ENCODE results near the gene OTC. TPM values are rescaled to one million over a fixed set of nuclear protein-coding genes. Genes with fewer than 3 reads are reported as not detected.

The OTC gene
- total and polyA plus RNA-seq, 5 experiments from 2014 or later, result not detected

DNA sequence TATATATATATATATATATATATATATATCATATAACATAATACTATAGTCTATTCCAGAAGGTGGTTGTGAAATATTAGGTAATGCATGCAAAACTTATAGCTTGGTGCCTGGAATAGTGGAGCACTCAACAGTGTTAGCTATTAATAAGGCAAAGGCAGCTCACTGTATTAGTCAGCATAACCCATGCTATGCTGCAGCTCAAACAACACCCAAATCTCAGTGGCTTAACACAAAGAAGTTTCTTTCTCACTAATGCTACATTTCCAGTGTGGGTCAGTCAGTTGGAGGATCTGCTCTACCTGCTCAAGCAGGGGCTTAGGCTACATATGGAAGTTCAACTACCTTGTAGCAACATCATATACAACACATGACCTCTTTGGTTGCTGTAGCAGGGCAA lies 19.9 kb upstream of the OTC start:
- ATAC-seq (no peak), DNase-seq (no peak)
- Mint-ChIP-seq H3K4me3 (no peak overlapping the region), H3K36me3 (no peaks in the 10 kb centered on the region), H3K27ac (no peak overlapping the region), H3K9me3 (no peaks in the 10 kb centered on the region), H3K4me1 (peaks cover 2 to 15% (median 10%) of the 10 kb centered on the region in 4 donors), H3K27me3 (peaks cover 0 to 3% (median 0%) of the 10 kb centered on the region in 5 donors)
- POLR2A ChIA-PET, result no interaction called here

DNA sequence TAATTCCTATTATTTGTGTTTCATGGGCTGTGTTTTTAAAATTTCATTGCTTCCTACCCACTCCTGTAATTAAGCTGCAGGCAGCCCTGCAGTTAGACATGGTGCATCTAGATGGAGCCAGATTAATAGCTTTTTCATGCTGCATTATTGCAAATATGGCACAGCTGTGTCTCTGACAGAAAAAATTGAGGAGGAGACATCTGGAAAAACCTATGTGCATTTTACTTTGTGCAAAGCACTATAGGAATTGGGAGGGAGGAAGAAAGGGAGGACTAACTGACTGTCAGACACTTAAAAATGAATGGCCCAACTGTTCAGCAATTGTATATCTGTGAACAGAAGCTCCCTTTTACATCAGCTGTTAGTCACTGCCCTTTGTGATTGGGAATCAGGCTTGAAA lies 17.0 kb upstream of the OTC start:
- peaks cover 0 to 3% (median 0%) of the 10 kb centered on the region in 4 donors for H3K4me1 Mint-ChIP-seq
- POLR2A ChIA-PET, result no interaction called here
- H3K36me3 Mint-ChIP-seq, result no peaks in the 10 kb centered on the region
- H3K27me3 Mint-ChIP-seq, result peaks cover 0 to 4% (median 0%) of the 10 kb centered on the region in 5 donors
- no peak overlapping the region for H3K27ac Mint-ChIP-seq
- ATAC-seq (no peak), DNase-seq (no peak)
- H3K4me3 Mint-ChIP-seq, result no peak overlapping the region
- H3K9me3 Mint-ChIP-seq, result no peaks in the 10 kb centered on the region

DNA sequence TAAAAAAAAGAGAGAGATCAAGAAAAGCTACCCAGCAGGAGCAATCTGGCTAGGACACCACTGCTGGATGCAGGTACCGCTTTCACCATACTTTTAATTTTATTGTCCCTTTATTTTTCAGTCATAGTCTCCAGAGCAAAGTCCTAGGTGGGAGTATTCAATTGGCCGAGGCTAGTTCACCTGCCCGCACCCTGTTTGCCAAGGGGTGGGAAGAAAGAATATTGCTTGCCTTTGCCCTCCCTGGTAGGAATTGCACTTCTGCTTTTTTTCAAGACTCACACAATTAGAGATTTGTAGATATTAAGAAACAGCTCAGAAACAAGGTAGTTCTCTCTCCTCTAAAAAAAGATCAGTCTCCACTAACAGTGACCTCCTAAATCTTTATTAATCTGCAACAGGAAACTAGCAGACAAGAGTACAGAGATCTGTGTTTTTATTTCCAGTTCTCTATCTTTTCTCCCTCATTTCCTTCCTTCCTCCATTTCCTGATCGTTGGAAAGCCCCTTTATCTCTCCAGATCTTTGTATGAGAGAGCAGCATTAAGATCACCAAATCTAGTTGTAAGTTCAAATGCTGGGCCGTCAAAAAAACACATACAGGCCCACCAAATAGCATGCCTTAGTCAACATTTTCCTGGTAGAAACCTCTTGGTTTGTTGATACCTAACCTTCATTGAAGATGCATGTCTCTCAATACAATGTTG lies 15.7 kb upstream of the OTC start:
- no peak overlapping the region for H3K27ac Mint-ChIP-seq
- no peaks in the 10 kb centered on the region for H3K36me3 Mint-ChIP-seq
- DNase-seq (no peak), ATAC-seq (no peak)
- no peak overlapping the region for H3K4me3 Mint-ChIP-seq
- H3K27me3 Mint-ChIP-seq, result peaks cover 0 to 4% (median 0%) of the 10 kb centered on the region in 5 donors
- POLR2A ChIA-PET, result no interaction called here
- peaks cover 0 to 3% (median 0%) of the 10 kb centered on the region in 4 donors for H3K4me1 Mint-ChIP-seq
- peaks cover 0 to 2% (median 0%) of the 10 kb centered on the region in 9 donors for H3K9me3 Mint-ChIP-seq

DNA sequence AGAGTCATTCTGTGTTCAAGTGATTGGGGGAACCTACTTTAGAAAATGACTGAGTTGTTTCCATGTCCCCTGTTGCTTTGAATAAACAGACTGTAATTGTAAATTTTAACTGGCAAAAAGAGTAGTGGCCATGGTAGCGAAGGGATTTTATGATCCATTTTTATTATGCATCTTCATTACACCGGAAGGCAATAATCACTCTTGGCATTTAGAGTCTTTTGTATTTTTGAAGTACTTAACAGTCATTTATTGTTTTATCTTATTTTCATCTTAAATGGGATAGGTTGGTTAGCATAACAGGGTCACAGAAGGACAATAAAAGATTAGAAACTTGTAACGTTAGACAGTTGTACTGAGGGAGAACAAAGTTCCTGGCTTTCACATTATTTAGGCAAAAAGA lies 11.0 kb upstream of the OTC start:
- H3K27ac Mint-ChIP-seq, result no peak overlapping the region
- peaks cover 0 to 2% (median 0%) of the 10 kb centered on the region in 4 donors for H3K4me1 Mint-ChIP-seq
- DNase-seq, result no peak
- peaks cover 0 to 6% (median 1%) of the 10 kb centered on the region in 5 donors for H3K27me3 Mint-ChIP-seq
- no peak for ATAC-seq
- no peak overlapping the region for H3K4me3 Mint-ChIP-seq
- peaks cover 0 to 2% (median 0%) of the 10 kb centered on the region in 9 donors for H3K9me3 Mint-ChIP-seq
- POLR2A ChIA-PET, result no interaction called here
- no peaks in the 10 kb centered on the region for H3K36me3 Mint-ChIP-seq

DNA sequence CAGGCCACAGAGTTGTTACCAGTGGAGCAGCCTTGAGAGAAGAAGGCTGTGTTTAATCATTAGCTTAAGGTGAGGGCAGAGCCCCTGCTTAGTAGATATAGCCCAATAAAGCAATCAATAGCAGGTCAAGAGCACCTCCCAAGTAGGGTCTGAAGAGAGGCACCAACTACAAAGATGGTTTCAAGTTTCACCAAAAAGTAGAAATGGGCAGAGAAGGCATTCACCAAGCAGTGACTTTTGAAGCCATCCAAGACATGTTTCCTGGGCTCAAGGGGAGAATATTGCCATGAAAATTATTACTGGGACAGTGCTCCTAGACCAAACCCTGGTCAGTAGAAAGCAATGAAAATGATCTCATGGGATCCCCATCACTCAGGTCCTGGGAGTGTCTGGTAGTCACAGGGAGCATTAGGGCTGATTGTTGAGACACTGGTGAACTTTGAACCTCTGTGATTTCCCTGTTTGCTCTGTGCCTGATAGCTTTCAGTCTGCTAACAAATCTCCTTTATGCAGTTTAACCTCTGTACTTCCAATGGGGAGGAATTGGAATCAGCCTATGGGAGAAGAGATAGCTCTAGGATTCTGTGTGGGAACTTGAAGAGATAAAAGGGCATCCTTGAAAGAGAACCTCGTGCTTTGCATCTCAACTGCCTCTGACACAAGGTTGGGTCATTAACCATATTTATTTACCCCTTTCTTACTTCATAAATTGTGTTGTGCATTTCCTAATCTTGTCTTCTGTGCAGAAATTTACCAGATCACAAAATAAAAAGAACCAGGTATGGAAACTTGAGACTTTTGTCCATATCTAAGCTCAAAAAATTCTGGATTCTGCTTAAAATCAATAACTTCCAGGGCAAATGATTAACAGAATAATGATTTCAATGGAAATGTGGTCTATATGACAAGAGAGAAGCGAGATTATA lies 9.3 kb upstream of the OTC start:
- H3K36me3 Mint-ChIP-seq, result no peaks in the 10 kb centered on the region
- DNase-seq, result no peak
- POLR2A ChIA-PET, result no interaction called here
- peaks cover 0 to 2% (median 0%) of the 10 kb centered on the region in 9 donors for H3K9me3 Mint-ChIP-seq
- H3K27me3 Mint-ChIP-seq, result peaks cover 0 to 7% (median 2%) of the 10 kb centered on the region in 5 donors
- H3K4me1 Mint-ChIP-seq, result no peaks in the 10 kb centered on the region
- no peak overlapping the region for H3K4me3 Mint-ChIP-seq
- no peak for ATAC-seq
- no peak overlapping the region for H3K27ac Mint-ChIP-seq

DNA sequence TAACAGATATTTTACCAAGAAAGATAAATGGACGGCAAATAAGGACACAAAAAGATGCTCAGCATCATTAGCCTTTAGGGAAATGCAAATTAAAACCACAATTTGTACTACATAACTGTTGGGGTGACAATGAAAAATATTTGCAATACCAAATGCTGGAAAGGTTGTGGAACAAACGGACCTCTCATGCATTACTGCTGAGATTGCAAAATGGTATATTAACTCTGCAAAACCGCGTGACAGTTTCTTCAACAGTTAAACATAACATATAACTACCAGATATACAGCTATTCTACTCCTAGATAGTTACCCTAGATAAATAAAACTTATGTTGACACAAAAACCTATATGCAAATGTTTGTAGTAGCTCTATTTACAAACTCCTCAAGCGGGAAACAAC lies 6.3 kb upstream of the OTC start:
- no peak for ATAC-seq
- POLR2A ChIA-PET, result no interaction called here

DNA sequence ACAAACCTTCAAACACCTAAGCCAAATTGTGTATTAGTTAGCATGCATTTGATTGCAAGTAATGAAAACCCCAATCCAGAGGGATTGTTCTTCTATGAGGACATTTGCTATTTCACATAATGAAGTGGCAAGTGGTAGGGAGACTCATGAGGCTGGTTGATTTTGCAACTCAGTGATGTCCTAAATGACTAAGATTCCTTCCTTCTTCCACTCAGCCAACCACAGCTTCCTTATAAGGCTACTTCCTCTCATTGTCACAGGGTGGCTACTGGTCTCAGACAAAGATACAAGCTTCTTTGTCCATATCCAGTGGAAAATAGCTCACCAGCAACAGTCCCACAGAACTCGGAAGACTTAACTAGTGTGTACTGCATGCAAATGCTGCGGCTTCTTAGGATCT lies 5.3 kb upstream of the OTC start:
- Mint-ChIP-seq H3K9me3 (no peaks in the 10 kb centered on the region), H3K36me3 (no peaks in the 10 kb centered on the region), H3K27me3 (peaks cover 0 to 15% (median 5%) of the 10 kb centered on the region in 5 donors), H3K4me3 (no peak overlapping the region), H3K4me1 (no peaks in the 10 kb centered on the region), H3K27ac (no peak overlapping the region)
- POLR2A ChIA-PET, result no interaction called here
- ATAC-seq (no peak), DNase-seq (no peak)

More for the DNA sequence above, 6.3 kb upstream of the OTC start:
- Mint-ChIP-seq H3K4me1 (no peaks in the 10 kb centered on the region), H3K27me3 (peaks cover 0 to 12% (median 5%) of the 10 kb centered on the region in 5 donors), H3K4me3 (no peak overlapping the region), H3K36me3 (no peaks in the 10 kb centered on the region), H3K9me3 (peaks cover 0 to under 1% (median 0%) of the 10 kb centered on the region in 9 donors), H3K27ac (no peak overlapping the region)
- no peak for DNase-seq

DNA sequence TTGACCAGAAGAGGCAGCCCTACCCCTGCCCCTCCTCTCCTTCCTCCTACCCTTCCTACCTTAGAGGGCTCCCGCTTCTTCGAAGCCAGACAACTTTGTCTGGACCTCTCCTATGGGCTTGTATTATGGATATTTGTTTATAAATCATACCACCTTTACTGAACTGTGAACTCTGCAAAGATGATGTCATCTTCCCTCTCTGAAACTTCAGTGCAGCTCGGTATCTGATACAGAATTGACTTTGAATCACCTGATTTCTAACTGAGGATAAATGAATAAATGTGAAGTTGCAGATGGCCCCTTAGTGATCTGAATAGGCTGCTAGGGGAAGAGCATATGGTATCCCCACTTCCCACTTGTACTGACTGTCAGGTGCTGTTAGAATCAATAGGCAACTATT lies 1.1 kb upstream of the OTC start:
- no peaks in the 10 kb centered on the region for H3K36me3 Mint-ChIP-seq
- ATAC-seq (no peak), DNase-seq (no peak)
- H3K27me3 Mint-ChIP-seq, result peaks cover 0 to 14% (median 5%) of the 10 kb centered on the region in 5 donors
- POLR2A ChIA-PET, result no interaction called here
- no peaks in the 10 kb centered on the region for H3K9me3 Mint-ChIP-seq
- H3K4me1 Mint-ChIP-seq, result no peaks in the 10 kb centered on the region
- H3K27ac Mint-ChIP-seq, result no peak overlapping the region
- no peak overlapping the region for H3K4me3 Mint-ChIP-seq

DNA sequence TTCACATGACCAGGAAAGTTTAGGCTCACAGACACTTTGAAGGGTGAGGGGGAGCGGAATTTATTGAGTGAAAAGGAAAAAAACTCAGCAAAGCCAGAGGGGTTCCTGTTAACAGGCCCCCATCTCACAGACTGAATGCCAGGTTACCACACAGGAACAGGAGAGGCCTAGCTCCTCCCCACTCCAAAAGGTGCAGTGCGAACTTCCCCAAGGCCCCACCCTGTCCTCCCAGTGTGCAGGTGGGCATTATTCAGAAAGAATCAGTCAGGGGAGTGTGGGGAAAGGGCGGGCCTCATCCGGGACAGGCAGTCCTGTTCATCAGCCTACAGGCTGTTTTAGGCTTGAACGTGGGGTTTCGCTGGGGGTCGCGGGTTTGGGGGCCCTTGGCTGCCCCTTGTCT lies 4.0 kb downstream of the OTC start:
- ATAC-seq, result no peak
- peaks cover 0 to under 1% (median 0%) of the 10 kb centered on the region in 5 donors for H3K27me3 Mint-ChIP-seq
- POLR2A ChIA-PET, result no interaction called here
- H3K4me1 Mint-ChIP-seq, result no peaks in the 10 kb centered on the region
- no peaks in the 10 kb centered on the region for H3K9me3 Mint-ChIP-seq
- no peak overlapping the region for H3K27ac Mint-ChIP-seq
- no peak for DNase-seq
- H3K36me3 Mint-ChIP-seq, result no peaks in the 10 kb centered on the region
- H3K4me3 Mint-ChIP-seq, result no peak overlapping the region

DNA sequence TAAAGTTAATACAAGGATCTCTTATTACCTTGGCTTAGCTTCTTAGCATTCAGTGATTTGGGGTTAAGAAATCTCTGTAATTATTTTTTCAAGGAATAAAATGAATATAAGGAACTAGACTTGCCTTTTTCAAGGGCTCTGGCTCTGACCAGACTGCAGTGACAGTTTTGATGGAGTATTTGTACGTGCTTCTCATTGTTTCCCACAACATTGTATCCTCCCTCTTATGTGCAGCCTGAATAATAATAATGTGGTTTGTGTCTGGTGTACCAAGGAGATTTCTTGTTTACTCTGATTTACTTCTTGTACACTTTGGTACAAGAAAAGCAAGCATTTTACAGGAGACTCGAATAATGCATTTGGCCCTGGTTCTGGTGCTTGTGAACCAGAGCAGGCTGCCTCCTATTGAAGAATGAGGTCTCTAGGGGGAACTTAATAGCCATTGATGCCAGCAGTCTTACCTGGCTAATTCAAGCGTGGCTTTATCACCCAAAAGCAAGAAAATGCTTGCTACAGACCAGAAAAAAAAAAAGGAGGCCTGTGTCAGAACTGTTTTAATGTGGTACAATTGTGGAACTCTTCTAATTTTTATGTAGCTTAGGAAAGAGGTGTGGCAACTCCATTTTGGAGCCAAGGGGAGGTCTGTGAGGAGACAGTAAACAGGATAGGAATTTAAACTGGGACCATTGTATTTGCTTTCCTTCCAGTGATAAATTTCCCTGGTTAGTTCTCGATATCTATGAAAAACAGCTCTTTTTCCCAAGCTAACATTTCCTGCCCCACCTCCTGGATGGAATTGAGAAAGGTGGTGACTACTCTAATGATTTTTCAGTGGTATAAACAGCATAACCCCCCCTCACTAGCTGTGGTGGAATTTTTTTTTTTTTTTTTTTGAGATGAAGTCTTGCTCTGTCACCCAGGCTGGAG lies 5.6 kb downstream of the OTC start:
- H3K27ac Mint-ChIP-seq, result no peak overlapping the region
- ATAC-seq (no peak), DNase-seq (no peak)
- no peaks in the 10 kb centered on the region for H3K36me3 Mint-ChIP-seq
- no peaks in the 10 kb centered on the region for H3K4me1 Mint-ChIP-seq
- H3K9me3 Mint-ChIP-seq, result no peaks in the 10 kb centered on the region
- POLR2A ChIA-PET, result no interaction called here
- no peak overlapping the region for H3K4me3 Mint-ChIP-seq
- H3K27me3 Mint-ChIP-seq, result no peaks in the 10 kb centered on the region

DNA sequence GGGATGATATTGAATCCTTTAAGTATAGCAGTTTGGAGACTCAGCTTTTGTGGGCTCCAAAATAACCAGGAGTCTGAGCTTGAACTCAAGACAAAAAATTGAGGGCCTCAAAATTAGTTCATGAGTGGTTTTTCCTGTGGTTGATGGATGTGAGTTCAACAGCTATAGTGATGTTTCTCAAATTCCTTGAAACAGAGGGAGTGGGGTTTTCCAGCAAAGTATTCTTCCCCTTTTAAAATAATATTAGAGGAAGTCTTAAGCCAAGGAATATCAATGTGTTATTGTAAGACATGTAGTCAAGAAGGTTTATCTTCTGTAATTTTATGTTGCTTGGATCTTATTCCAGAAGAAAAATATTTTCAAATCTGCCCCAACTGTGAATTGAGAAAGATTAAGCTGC lies 10.6 kb downstream of the OTC start:
- Mint-ChIP-seq H3K4me3 (no peak overlapping the region), H3K9me3 (peaks cover 0 to 2% (median 0%) of the 10 kb centered on the region in 9 donors), H3K36me3 (no peaks in the 10 kb centered on the region), H3K4me1 (no peaks in the 10 kb centered on the region), H3K27me3 (peaks cover 0 to 2% (median 0%) of the 10 kb centered on the region in 5 donors), H3K27ac (no peak overlapping the region)
- POLR2A ChIA-PET, result no interaction called here
- no peak for DNase-seq
- no peak for ATAC-seq

DNA sequence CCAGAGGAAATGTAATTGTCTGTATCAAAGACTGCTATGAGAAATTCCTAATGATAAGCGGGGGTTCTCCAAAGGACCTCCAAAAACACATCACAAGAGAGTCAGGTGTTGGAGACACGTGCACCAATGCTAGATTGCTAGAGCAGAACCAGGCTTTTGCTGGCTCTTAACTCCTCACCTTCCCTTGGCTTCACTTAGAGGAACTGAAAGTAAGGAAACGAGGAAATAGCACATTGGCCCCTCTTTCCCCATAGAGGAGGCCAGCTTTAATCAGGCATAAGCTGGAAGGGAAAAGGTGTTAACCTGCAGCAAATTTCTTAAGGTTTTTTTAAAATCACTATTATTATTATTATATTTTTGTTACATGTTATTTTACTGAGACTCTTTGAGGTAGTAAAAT lies 13.6 kb downstream of the OTC start:
- no peak overlapping the region for H3K27ac Mint-ChIP-seq
- H3K36me3 Mint-ChIP-seq, result no peaks in the 10 kb centered on the region
- ATAC-seq, result no peak
- DNase-seq, result no peak
- peaks cover 0 to 2% (median 0%) of the 10 kb centered on the region in 9 donors for H3K9me3 Mint-ChIP-seq
- POLR2A ChIA-PET, result no interaction called here
- peaks cover 0 to 4% (median 2%) of the 10 kb centered on the region in 5 donors for H3K27me3 Mint-ChIP-seq
- H3K4me1 Mint-ChIP-seq, result no peaks in the 10 kb centered on the region
- no peak overlapping the region for H3K4me3 Mint-ChIP-seq

Data from naive thymus-derived CD8-positive, alpha-beta T cell (primary cell).